Measurements from ENCODE around the gene FOLR2. TPM values are rescaled to one million over a fixed set of nuclear protein-coding genes. Genes with fewer than 3 reads are reported as not detected.

FOLR2 gene
- total and polyA plus RNA-seq, 5 donors from 2014 or later, result 0.26 TPM; not detected in 4

DNA sequence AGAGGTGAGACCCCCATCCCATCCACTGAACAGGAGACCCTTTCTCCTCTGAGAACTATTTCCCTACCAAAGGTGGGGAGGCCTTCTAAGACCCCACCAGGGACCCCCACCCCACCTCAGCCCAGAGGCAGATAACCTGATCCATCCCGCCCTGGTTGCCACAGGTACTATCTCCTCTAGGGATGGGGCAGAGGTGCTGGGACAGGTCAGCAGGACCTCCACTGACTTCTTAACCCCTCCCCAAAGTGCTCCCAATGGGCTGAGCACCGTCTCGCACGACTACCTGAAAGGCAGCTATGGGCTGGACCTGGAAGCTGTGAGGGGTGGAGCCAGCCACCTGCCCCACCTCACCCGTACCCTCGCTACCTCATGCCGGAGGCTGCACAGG is 12.2 kb downstream of the FOLR2 start:
- no peak for DNase-seq
- H3K36me3 Mint-ChIP-seq, result peaks cover 13% of the 10 kb centered on the region

DNA sequence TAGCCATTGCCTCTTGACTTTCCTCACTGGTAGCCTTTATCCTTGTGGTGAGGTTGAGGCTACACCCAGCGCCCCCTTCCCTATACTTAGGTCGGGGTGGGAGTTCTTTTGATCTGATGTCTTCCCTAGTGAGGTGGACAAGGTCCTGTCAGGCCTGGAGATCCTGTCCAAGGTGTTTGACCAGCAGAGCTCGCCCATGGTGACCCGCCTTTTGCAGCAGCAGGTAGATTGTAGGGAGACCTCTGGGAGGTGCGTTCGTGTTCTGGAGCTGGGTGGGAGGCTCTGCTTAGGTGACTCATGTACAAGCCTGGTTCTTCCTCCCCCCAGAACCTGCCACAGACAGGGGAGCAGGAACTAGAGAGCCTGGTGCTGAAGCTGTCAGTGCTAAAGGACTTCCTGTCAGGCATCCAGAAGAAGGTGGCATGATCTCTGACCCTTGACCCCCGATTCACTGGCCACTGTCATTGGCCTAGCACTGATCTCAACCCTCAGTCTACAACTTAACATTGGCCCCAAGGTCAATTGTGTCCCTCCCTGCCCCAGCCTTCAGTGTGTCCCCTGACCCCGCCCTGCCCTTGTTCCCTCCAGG is 12.8 kb downstream of the FOLR2 start:
- Histone ChIP-seq H3K27ac (ENCODE audit: insufficient read depth, low read length, poor library complexity, severe bottlenecking) (no peak overlapping the region), H3K27me3 (ENCODE audit: control insufficient read depth, insufficient read depth, low read length) (no peaks in the 10 kb centered on the region), H3K9me3 (ENCODE audit: control insufficient read depth in 2 of 2, low read length in 2 of 2) (no peaks in the 10 kb centered on the region), H3K4me3 (ENCODE audit: low read depth, low read length) (no peak overlapping the region), H3K36me3 (ENCODE audit: control insufficient read depth, insufficient read depth, low read length) (peaks cover 44% of the 10 kb centered on the region), H3K4me1 (ENCODE audit: control insufficient read depth, insufficient read depth, low read length, poor library complexity, severe bottlenecking) (peaks cover 13% of the 10 kb centered on the region)
- no peak overlapping the region for H3K27ac Mint-ChIP-seq
- ATAC-seq (ENCODE audit: low read depth in 2 of 2), result no peak
- peak overlapping the region in 1 of 4 donors; percentile 73 for H3K4me3 Mint-ChIP-seq
- H3K36me3 Mint-ChIP-seq, result peaks cover 17% of the 10 kb centered on the region
- H3K4me1 Mint-ChIP-seq, result peaks cover 0 to 23% (median 14%) of the 10 kb centered on the region in 4 donors
- no peaks in the 10 kb centered on the region for H3K9me3 Mint-ChIP-seq
- DNase-seq, result no peak
- H3K27me3 Mint-ChIP-seq, result no peaks in the 10 kb centered on the region

More for the DNA sequence above, 12.2 kb downstream of the FOLR2 start:
- Histone ChIP-seq H3K36me3 (ENCODE audit: control insufficient read depth, insufficient read depth, low read length) (peaks cover 39% of the 10 kb centered on the region), H3K9me3 (ENCODE audit: control insufficient read depth in 2 of 2, low read length in 2 of 2) (no peaks in the 10 kb centered on the region), H3K4me1 (ENCODE audit: control insufficient read depth, insufficient read depth, low read length, poor library complexity, severe bottlenecking) (peaks cover 18% of the 10 kb centered on the region), H3K4me3 (ENCODE audit: low read depth, low read length) (no peak overlapping the region), H3K27me3 (ENCODE audit: control insufficient read depth, insufficient read depth, low read length) (no peaks in the 10 kb centered on the region), H3K27ac (ENCODE audit: insufficient read depth, low read length, poor library complexity, severe bottlenecking) (no peak overlapping the region)
- no peak for ATAC-seq (ENCODE audit: low read depth in 2 of 2)
- peak overlapping the region in 2 of 4 donors; percentile 22 to 73 for H3K4me3 Mint-ChIP-seq
- H3K27me3 Mint-ChIP-seq, result no peaks in the 10 kb centered on the region
- H3K27ac Mint-ChIP-seq, result peak overlapping the region in 1 of 3 donors; percentile 17
- H3K4me1 Mint-ChIP-seq, result peaks cover 0 to 23% (median 14%) of the 10 kb centered on the region in 4 donors
- H3K9me3 Mint-ChIP-seq, result no peaks in the 10 kb centered on the region

DNA sequence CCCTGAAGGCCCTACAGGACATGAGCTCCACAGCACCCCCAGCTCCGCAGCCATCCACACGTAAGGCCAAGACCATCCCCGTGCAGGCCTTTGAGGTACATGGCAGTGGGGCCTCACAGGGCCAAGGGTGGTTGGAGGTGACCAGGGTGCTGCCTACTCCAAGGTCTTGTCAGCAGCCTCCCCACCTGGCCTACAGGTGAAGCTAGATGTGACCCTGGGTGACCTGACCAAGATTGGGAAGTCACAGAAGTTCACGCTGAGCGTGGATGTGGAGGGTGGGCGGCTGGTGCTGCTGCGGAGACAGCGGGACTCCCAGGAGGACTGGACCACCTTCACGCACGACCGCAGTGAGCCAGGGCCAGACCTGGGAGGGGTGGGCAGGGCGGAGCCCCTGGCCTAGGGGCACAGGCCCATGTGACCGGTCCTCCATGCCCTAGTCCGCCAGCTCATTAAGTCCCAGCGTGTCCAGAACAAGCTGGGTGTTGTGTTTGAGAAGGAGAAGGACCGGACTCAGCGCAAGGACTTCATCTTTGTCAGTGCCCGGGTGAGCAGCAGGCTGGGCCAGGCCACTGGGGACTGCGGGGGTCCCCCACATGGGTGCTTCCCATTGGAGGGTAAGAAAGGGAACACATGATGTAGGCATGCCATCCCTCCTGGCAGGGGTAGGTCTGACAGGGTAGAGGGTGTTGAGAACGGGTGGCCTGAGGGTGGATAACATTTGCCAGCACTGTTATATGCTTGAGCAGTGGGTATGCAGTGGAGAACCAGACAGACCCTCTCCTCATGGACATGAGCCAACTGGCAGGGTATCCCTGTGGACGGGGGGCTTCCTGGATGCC is 13.6 kb downstream of the FOLR2 start:
- Histone ChIP-seq H3K9me3 (ENCODE audit: control insufficient read depth in 2 of 2, low read length in 2 of 2) (no peaks in the 10 kb centered on the region), H3K36me3 (ENCODE audit: control insufficient read depth, insufficient read depth, low read length) (peaks cover 44% of the 10 kb centered on the region), H3K4me3 (ENCODE audit: low read depth, low read length) (no peak overlapping the region), H3K27ac (ENCODE audit: insufficient read depth, low read length, poor library complexity, severe bottlenecking) (no peak overlapping the region), H3K27me3 (ENCODE audit: control insufficient read depth, insufficient read depth, low read length) (no peaks in the 10 kb centered on the region), H3K4me1 (ENCODE audit: control insufficient read depth, insufficient read depth, low read length, poor library complexity, severe bottlenecking) (peaks cover 10% of the 10 kb centered on the region)
- peaks cover 0 to 21% (median 13%) of the 10 kb centered on the region in 4 donors for H3K4me1 Mint-ChIP-seq
- H3K36me3 Mint-ChIP-seq, result peaks cover 24% of the 10 kb centered on the region
- no peak overlapping the region for H3K27ac Mint-ChIP-seq
- no peak overlapping the region for H3K4me3 Mint-ChIP-seq
- no peaks in the 10 kb centered on the region for H3K9me3 Mint-ChIP-seq
- no peak for DNase-seq
- no peaks in the 10 kb centered on the region for H3K27me3 Mint-ChIP-seq
- ATAC-seq (ENCODE audit: low read depth in 2 of 2), result no peak

DNA sequence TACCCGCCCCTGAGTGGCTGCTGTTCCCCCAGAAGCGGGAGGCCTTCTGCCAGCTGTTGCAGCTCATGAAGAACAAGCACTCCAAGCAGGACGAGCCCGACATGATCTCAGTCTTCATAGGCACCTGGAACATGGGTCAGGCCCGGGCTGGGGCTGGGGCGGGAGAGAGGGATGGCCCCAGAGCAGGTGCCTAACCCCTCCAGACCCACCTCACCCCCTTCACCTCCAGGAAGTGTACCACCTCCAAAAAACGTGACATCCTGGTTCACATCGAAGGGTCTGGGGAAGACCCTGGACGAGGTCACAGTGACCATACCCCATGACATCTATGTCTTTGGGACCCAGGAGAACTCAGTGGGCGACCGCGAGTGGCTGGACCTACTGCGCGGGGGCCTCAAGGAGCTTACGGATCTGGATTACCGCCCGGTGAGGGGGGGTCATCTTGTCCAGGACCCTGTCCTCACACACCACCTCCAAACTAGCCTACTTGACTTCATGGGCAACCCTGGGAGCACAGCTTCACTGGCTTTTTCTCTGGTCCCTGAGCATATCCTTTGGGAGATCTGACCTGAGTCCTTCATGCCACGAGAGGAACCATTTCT is 14.3 kb downstream of the FOLR2 start:
- H3K4me1 Mint-ChIP-seq, result peaks cover 0 to 14% (median 6%) of the 10 kb centered on the region in 4 donors
- H3K9me3 Mint-ChIP-seq, result no peaks in the 10 kb centered on the region
- Histone ChIP-seq H3K4me1 (ENCODE audit: control insufficient read depth, insufficient read depth, low read length, poor library complexity, severe bottlenecking) (peaks cover 3% of the 10 kb centered on the region), H3K9me3 (ENCODE audit: control insufficient read depth in 2 of 2, low read length in 2 of 2) (no peaks in the 10 kb centered on the region), H3K36me3 (ENCODE audit: control insufficient read depth, insufficient read depth, low read length) (peaks cover 47% of the 10 kb centered on the region), H3K27ac (ENCODE audit: insufficient read depth, low read length, poor library complexity, severe bottlenecking) (no peak overlapping the region), H3K4me3 (ENCODE audit: low read depth, low read length) (no peak overlapping the region), H3K27me3 (ENCODE audit: control insufficient read depth, insufficient read depth, low read length) (no peaks in the 10 kb centered on the region)
- H3K27ac Mint-ChIP-seq, result peak overlapping the region in 1 of 3 donors; percentile 38
- no peaks in the 10 kb centered on the region for H3K27me3 Mint-ChIP-seq
- peaks cover 27% of the 10 kb centered on the region for H3K36me3 Mint-ChIP-seq
- no peak overlapping the region for H3K4me3 Mint-ChIP-seq
- no peak for ATAC-seq (ENCODE audit: low read depth in 2 of 2)
- DNase-seq, result no peak

DNA sequence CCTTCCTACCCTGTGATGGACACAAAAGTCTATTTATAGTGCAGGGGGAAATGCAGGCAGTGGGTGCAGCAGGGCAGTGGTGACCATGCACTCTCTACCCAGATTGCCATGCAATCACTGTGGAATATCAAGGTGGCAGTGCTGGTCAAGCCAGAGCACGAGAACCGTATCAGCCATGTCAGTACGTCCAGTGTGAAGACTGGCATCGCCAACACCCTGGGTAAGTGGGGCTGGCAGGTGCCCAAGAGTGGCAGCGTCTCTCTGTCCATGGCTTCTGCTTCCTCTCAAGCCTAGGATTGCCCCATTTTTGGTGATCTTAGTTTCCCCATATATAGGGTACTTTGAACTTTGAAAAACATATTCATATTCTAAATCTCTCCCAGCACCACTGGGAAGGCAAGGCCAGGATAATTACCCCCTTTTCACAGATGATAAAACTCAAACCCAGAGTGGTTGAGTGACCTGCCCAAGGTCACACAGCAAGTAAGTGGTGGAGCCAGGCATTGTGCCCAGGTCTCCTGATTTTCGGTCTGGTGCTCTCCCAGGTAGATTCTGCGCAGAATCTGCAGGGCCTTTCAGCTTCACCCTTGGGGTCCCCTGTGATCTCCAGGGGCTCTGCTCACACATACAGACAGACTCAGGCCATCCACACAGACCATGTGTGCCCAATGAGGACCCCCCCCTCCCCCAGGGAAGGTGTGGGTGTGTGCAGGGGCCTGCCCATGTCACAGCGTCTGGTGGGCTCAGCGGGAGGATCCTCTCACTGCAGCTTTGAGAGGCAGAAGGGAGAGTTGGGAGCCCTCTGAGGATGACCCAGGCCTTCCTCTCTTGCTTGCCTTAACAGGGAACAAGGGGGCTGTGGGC is 15.0 kb downstream of the FOLR2 start:
- DNase-seq, result no peak
- ATAC-seq (ENCODE audit: low read depth in 2 of 2), result no peak
- Mint-ChIP-seq H3K4me1 (peaks cover 0 to 6% (median 2%) of the 10 kb centered on the region in 4 donors), H3K36me3 (peaks cover 27% of the 10 kb centered on the region), H3K4me3 (no peak overlapping the region), H3K27ac (peak overlapping the region in 1 of 3 donors; percentile 38), H3K9me3 (no peaks in the 10 kb centered on the region), H3K27me3 (no peaks in the 10 kb centered on the region)
- H3K27ac ChIP-seq (ENCODE audit: insufficient read depth, low read length, poor library complexity, severe bottlenecking), result no peak overlapping the region
- peaks cover 53% of the 10 kb centered on the region for H3K36me3 ChIP-seq (ENCODE audit: control insufficient read depth, insufficient read depth, low read length)
- no peaks in the 10 kb centered on the region for H3K4me1 ChIP-seq (ENCODE audit: control insufficient read depth, insufficient read depth, low read length, poor library complexity, severe bottlenecking)
- no peaks in the 10 kb centered on the region for H3K27me3 ChIP-seq (ENCODE audit: control insufficient read depth, insufficient read depth, low read length)
- no peaks in the 10 kb centered on the region for H3K9me3 ChIP-seq (ENCODE audit: control insufficient read depth in 2 of 2, low read length in 2 of 2)
- H3K4me3 ChIP-seq (ENCODE audit: low read depth, low read length), result no peak overlapping the region

DNA sequence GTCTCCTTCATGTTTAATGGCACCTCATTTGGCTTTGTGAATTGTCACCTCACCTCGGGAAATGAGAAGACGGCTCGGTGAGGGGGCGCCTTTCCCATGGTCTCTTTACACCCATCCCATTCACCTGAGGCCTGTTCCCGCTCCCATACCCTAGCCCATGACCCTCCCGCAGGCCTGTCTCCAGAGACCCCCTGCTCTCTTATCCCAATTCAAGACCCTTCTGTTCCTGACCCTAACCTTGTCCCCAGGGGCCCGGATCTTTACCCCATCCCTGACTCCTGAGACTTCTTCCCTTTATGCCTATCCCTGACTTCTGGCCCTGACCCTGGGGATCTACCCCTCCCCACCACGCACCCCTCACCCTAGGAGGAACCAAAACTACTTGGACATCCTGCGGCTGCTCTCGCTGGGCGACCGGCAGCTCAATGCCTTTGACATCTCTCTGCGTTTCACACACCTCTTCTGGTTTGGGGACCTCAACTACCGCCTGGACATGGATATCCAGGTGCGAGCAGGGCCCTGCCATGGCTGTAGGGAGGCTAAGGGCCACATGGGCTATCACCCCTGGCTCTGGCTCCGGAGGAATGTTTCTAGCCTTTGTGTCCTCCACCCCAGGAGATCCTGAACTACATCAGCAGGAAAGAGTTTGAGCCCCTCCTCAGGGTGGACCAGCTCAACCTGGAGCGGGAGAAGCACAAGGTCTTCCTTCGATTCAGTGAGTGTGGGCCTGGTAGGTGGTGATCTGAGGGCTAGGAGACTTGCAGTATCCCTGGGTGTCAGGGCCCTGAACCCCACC is 15.9 kb downstream of the FOLR2 start:
- Histone ChIP-seq H3K4me1 (ENCODE audit: control insufficient read depth, insufficient read depth, low read length, poor library complexity, severe bottlenecking) (no peaks in the 10 kb centered on the region), H3K27me3 (ENCODE audit: control insufficient read depth, insufficient read depth, low read length) (no peaks in the 10 kb centered on the region), H3K27ac (ENCODE audit: insufficient read depth, low read length, poor library complexity, severe bottlenecking) (no peak overlapping the region), H3K9me3 (ENCODE audit: control insufficient read depth in 2 of 2, low read length in 2 of 2) (no peaks in the 10 kb centered on the region), H3K36me3 (ENCODE audit: control insufficient read depth, insufficient read depth, low read length) (peaks cover 57% of the 10 kb centered on the region), H3K4me3 (ENCODE audit: low read depth, low read length) (no peak overlapping the region)
- Mint-ChIP-seq H3K27ac (peak overlapping the region in 2 of 3 donors; percentile 59 to 71), H3K9me3 (no peaks in the 10 kb centered on the region), H3K4me3 (no peak overlapping the region), H3K4me1 (peaks cover 0 to 3% (median 0%) of the 10 kb centered on the region in 4 donors), H3K36me3 (peaks cover 27% of the 10 kb centered on the region), H3K27me3 (no peaks in the 10 kb centered on the region)
- ATAC-seq (ENCODE audit: low read depth in 2 of 2) (no peak), DNase-seq (no peak)
